ENCODE results near the gene ABCA1. TPM values are rescaled to one million over a fixed set of nuclear protein-coding genes. Genes with fewer than 3 reads are reported as not detected.
"Not testable (repeated sequence)": the region's sequence is repeated elsewhere in the genome, so short reads cannot be mapped to it uniquely, and the experiment has no call there.

Gene ABCA1
- total and polyA plus RNA-seq, 2 of the 13 experiments (the other 11 are each of a cell fraction or from before 2014, with no cell fraction given), result 26.8 to 63.8 TPM

DNA sequence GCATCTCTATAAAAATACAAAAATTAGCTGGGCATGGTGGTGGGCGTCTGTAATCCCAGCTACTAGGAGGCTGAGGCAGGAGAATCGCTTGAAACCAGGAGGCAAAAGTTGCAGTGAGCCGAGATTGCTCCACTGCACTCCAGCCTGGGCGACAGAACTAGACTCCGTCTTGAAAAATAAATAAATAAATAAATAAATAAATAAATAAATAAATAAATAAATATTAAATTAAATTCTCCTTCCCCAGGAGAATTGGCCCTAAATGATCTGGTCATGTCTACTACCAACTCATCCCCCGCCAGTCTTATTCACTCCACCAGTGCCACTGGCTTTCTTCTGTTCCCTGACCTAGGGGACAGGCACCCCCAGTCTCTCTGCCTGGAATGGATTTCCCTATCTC lies 29.6 kb downstream of the ABCA1 start:
- H3K27me3 ChIP-seq (ENCODE audit: control insufficient read depth in 1 of 2, insufficient read depth in 2 of 2, low read length in 2 of 2); DNase-seq (ENCODE audit: low spot score); H4K20me1 ChIP-seq (ENCODE audit: insufficient read depth, low read length); ATAC-seq; H2AFZ ChIP-seq (ENCODE audit: low read length); H3K4me3 ChIP-seq (replicated peaks in 1 of 3; ENCODE audit: insufficient read depth in 1 of 3, low read depth in 2 of 3, low read length in 3 of 3); CTCF ChIA-PET (ENCODE audit: low intra/inter-chr PET ratio, low total read pairs); H3K9me3 ChIP-seq (ENCODE audit: low read length); H3K4me2 ChIP-seq (ENCODE audit: low read depth, low read length); FAIRE-seq; in situ Hi-C loops (cut with HindIII; ENCODE audit: extremely low pct_ligation_motif_present, low pct_unique_long_range_greater_than_20kb); H3K9ac ChIP-seq (ENCODE audit: insufficient read depth, low read depth, low read length); intact Hi-C loops (cut with micrococcal nuclease; ENCODE audit: unreplicated experiment); BruUV-seq (replicated peaks): not testable (repeated sequence)
- peaks cover 100% of the 10 kb centered on the region for H3K4me1 ChIP-seq (ENCODE audit: insufficient read depth, low read length)
- peaks cover 2 to 14% of the 10 kb centered on the region in 2 experiments for H3K36me3 ChIP-seq (replicated peaks in 1 of 2; ENCODE audit: control insufficient read depth in 1 of 2, insufficient read depth in 2 of 2, low read length in 2 of 2)
- H3K79me2 ChIP-seq (ENCODE audit: insufficient read depth, low read length), result peaks cover 90% of the 10 kb centered on the region
- 96% methylated on average over 6 of the region's 6 CpGs for WGBS (ENCODE audit: low lambda C conversion rate)
- H3K27ac ChIP-seq (ENCODE audit: extremely low read length, insufficient read depth, low read length), result peak overlapping the region; percentile 93
- POLR2A ChIA-PET, result interaction anchor here (4.0 to 4.1 kb wide), 2 partner anchors 10 to 12 kb away, joined by 47 to 94 read pairs; no protein-coding TSS in a partner anchor

GRCh38 chr9:104896131-104896530 lies 31.8 kb downstream of the ABCA1 start:
- WGBS (ENCODE audit: low lambda C conversion rate), result 97% methylated on average over 1 of the region's 1 CpG
- Histone ChIP-seq H3K4me1 (ENCODE audit: insufficient read depth, low read length) (peaks cover 98% of the 10 kb centered on the region), H4K20me1 (ENCODE audit: insufficient read depth, low read length) (no peaks in the 10 kb centered on the region), H3K9ac (ENCODE audit: insufficient read depth, low read depth, low read length) (no peak overlapping the region), H3K4me3 (replicated peaks in 1 of 3; ENCODE audit: insufficient read depth in 1 of 3, low read depth in 2 of 3, low read length in 3 of 3) (no peak overlapping the region), H3K27me3 (ENCODE audit: control insufficient read depth in 1 of 2, insufficient read depth in 2 of 2, low read length in 2 of 2) (no peaks in the 10 kb centered on the region), H3K9me3 (ENCODE audit: low read length) (no peaks in the 10 kb centered on the region), H3K27ac (ENCODE audit: extremely low read length, insufficient read depth, low read length) (no peak overlapping the region), H3K4me2 (ENCODE audit: low read depth, low read length) (no peak overlapping the region), H3K79me2 (ENCODE audit: insufficient read depth, low read length) (peaks cover 88% of the 10 kb centered on the region), H2AFZ (ENCODE audit: low read length) (no peak overlapping the region), H3K36me3 (replicated peaks in 1 of 2; ENCODE audit: control insufficient read depth in 1 of 2, insufficient read depth in 2 of 2, low read length in 2 of 2) (peaks cover 1 to 8% of the 10 kb centered on the region in 2 experiments; a peak in 4 of 5 replicates)
- FAIRE-seq (no peak), ATAC-seq (no peak), DNase-seq (ENCODE audit: low spot score) (no peak)
- no peak for TF ChIP-seq ZNF331 (CRISPR knock-in tag; IDR thresholded peaks at IDR 0.05)
- TF ChIP-seq, protein P1, sequence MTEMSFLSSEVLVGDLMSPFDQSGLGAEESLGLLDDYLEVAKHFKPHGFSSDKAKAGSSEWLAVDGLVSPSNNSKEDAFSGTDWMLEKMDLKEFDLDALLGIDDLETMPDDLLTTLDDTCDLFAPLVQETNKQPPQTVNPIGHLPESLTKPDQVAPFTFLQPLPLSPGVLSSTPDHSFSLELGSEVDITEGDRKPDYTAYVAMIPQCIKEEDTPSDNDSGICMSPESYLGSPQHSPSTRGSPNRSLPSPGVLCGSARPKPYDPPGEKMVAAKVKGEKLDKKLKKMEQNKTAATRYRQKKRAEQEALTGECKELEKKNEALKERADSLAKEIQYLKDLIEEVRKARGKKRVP (CRISPR knock-in tag; IDR thresholded peaks at IDR 0.05), result no peak
- TF ChIP-seq NR2F6 (IDR thresholded peaks at IDR 0.05), result no peak
- TF ChIP-seq NR2F6 (CRISPR knock-in tag; IDR thresholded peaks at IDR 0.05), result no peak
- no peak for TF ChIP-seq THYN1 (CRISPR knock-in tag; IDR thresholded peaks at IDR 0.05; ENCODE audit: borderline replicate concordance, low read depth)
- TF ChIP-seq RBAK (CRISPR knock-in tag; IDR thresholded peaks at IDR 0.05), result no peak
- no peak for TF ChIP-seq GFI1 (CRISPR knock-in tag; IDR thresholded peaks at IDR 0.05; ENCODE audit: borderline replicate concordance)
- TF ChIP-seq, protein P2, sequence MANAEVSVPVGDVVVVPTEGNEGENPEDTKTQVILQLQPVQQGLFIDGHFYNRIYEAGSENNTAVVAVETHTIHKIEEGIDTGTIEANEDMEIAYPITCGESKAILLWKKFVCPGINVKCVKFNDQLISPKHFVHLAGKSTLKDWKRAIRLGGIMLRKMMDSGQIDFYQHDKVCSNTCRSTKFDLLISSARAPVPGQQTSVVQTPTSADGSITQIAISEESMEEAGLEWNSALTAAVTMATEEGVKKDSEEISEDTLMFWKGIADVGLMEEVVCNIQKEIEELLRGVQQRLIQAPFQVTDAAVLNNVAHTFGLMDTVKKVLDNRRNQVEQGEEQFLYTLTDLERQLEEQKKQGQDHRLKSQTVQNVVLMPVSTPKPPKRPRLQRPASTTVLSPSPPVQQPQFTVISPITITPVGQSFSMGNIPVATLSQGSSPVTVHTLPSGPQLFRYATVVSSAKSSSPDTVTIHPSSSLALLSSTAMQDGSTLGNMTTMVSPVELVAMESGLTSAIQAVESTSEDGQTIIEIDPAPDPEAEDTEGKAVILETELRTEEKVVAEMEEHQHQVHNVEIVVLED (CRISPR knock-in tag; IDR thresholded peaks at IDR 0.05; ENCODE audit: borderline replicate concordance), result no peak
- TF ChIP-seq ZBTB7A (CRISPR knock-in tag; IDR thresholded peaks at IDR 0.05), result no peak
- TF ChIP-seq POLR2AphosphoS2 (IDR thresholded peaks at IDR 0.05; ENCODE audit: low read depth, low read length), result no peak
- TF ChIP-seq ZNF766 (CRISPR knock-in tag; IDR thresholded peaks at IDR 0.05; ENCODE audit: borderline replicate concordance), result no peak
- no peak for TF ChIP-seq PLRG1 (conservative IDR thresholded peaks at IDR 0.05)
- no peak for TF ChIP-seq EED (CRISPR knock-in tag; IDR thresholded peaks at IDR 0.05)
- TF ChIP-seq ZC3H13 (CRISPR knock-in tag; IDR thresholded peaks at IDR 0.05), result no peak
- TF ChIP-seq ZNF18 (CRISPR knock-in tag; IDR thresholded peaks at IDR 0.05; ENCODE audit: insufficient replicate concordance), result no peak
- intact Hi-C loops (cut with micrococcal nuclease; ENCODE audit: unreplicated experiment) (no loop called here), in situ Hi-C loops (cut with HindIII; ENCODE audit: extremely low pct_ligation_motif_present, low pct_unique_long_range_greater_than_20kb) (no loop called here)
- BruUV-seq (replicated peaks), result no TSS peak
- ChIA-PET POLR2A (no interaction called here), CTCF (ENCODE audit: low intra/inter-chr PET ratio, low total read pairs) (no interaction called here)
